Kidney tubule cell (primary cell): Measurements from ENCODE around the gene ZNF74.
"Not testable (repeated sequence)": the region's sequence is repeated elsewhere in the genome, so short reads cannot be mapped to it uniquely, and the experiment has no call there.

Experiments
- DNase-seq: peaks from one replicate; pipeline ENCODE4 v3.0.0-alpha.2; 2018; ENCODE audit warnings: low spot score

Gene ZNF74

GRCh38 chr22:20376281-20376680 lies 17.7 kb upstream of the ZNF74 start:
- DNase-seq = not testable (repeated sequence)

- DNase-seq = not testable (repeated sequence)
Observed at GRCh38 chr22:20376983-20377382, 17.0 kb upstream of the ZNF74 start.

- DNase-seq = no peak
Observed at GRCh38 chr22:20378110-20378509, 15.8 kb upstream of the ZNF74 start.

- not testable (repeated sequence) for DNase-seq
Observed at GRCh38 chr22:20378684-20379083, 15.3 kb upstream of the ZNF74 start.

GRCh38 chr22:20380486-20380885 lies 13.5 kb upstream of the ZNF74 start:
- no peak for DNase-seq

- DNase-seq = no peak
Observed at GRCh38 chr22:20383538-20383937, 10.4 kb upstream of the ZNF74 start.

GRCh38 chr22:20384171-20384570 lies 9.8 kb upstream of the ZNF74 start:
- no peak for DNase-seq

- DNase-seq = no peak
Observed at GRCh38 chr22:20384865-20385264, 9.1 kb upstream of the ZNF74 start.

- no peak for DNase-seq
Observed at GRCh38 chr22:20386336-20386735, 7.6 kb upstream of the ZNF74 start.

GRCh38 chr22:20386972-20387371 lies 7.0 kb upstream of the ZNF74 start:
- DNase-seq = no peak

GRCh38 chr22:20388200-20388599 lies 5.8 kb upstream of the ZNF74 start:
- DNase-seq = no peak

- DNase-seq = no peak
Observed at GRCh38 chr22:20389288-20389687, 4.7 kb upstream of the ZNF74 start.

- no peak for DNase-seq
Observed at GRCh38 chr22:20390394-20390907, 3.5 kb upstream of the ZNF74 start.

GRCh38 chr22:20391222-20391621 lies 2.7 kb upstream of the ZNF74 start:
- DNase-seq = no peak

- not testable (repeated sequence) for DNase-seq
Observed at GRCh38 chr22:20392365-20392881, 1.5 kb upstream of the ZNF74 start.

GRCh38 chr22:20392983-20393704 lies 807 bp upstream of the ZNF74 start:
- DNase-seq = no peak

- DNase-seq = no peak
Observed at GRCh38 chr22:20395181-20395906, 1.4 kb downstream of the ZNF74 start.

GRCh38 chr22:20395907-20396287 lies 1.9 kb downstream of the ZNF74 start:
- DNase-seq = no peak

- no peak for DNase-seq
Observed at GRCh38 chr22:20396639-20397038, 2.7 kb downstream of the ZNF74 start.

- DNase-seq = no peak
Observed at GRCh38 chr22:20397498-20397897, 3.5 kb downstream of the ZNF74 start.

GRCh38 chr22:20398420-20398819 lies 4.5 kb downstream of the ZNF74 start:
- no peak for DNase-seq

- no peak for DNase-seq
Observed at GRCh38 chr22:20399866-20400605, 6.1 kb downstream of the ZNF74 start.
